ENCODE data around the gene STXBP4.

GRCh38 chr17:55144518-55144917 lies 176.0 kb downstream of the STXBP4 start:
- TF ChIP-seq POLR2A (IDR thresholded peaks at IDR 0.05; ENCODE audit: low read depth) (no peak), POLR2AphosphoS5 (IDR thresholded peaks at IDR 0.05) (no peak), CTCF (IDR thresholded peaks at IDR 0.05) (no peak)
